GM21576 (cell line): ENCODE results near the gene TXNDC11.

Experiments
- ATAC-seq: cut with Tn5 transposase; IDR thresholded peaks from one replicate; pipeline ENCODE4 v1.9.1; 2021; ENCODE audit warnings: mild to moderate bottlenecking, moderate library complexity; ENCODE audit not compliant: unreplicated experiment

Gene TXNDC11

GRCh38 chr16:11675561-11676511 lies 66.8 kb downstream of the TXNDC11 start:
- no peak for ATAC-seq

GRCh38 chr16:11674818-11675560 lies 67.7 kb downstream of the TXNDC11 start:
- no peak for ATAC-seq

GRCh38 chr16:11674001-11674817 lies 68.4 kb downstream of the TXNDC11 start:
- no peak for ATAC-seq

GRCh38 chr16:11673091-11674000 lies 69.3 kb downstream of the TXNDC11 start:
- no peak for ATAC-seq

GRCh38 chr16:11672206-11673090 lies 70.2 kb downstream of the TXNDC11 start:
- ATAC-seq: no peak

GRCh38 chr16:11671676-11672075 lies 71.0 kb downstream of the TXNDC11 start:
- no peak for ATAC-seq

GRCh38 chr16:11671271-11671670 lies 71.4 kb downstream of the TXNDC11 start:
- no peak for ATAC-seq

- ATAC-seq: no peak
These were observed 72.2 kb downstream of the TXNDC11 start for GRCh38 chr16:11670171-11671131.

GRCh38 chr16:11669380-11670146 lies 73.1 kb downstream of the TXNDC11 start:
- ATAC-seq: no peak

- ATAC-seq: no peak
These were observed 73.9 kb downstream of the TXNDC11 start for GRCh38 chr16:11668623-11669379.

- ATAC-seq: peak; percentile 55
These were observed 74.6 kb downstream of the TXNDC11 start, which contains the start of gene SNN for GRCh38 chr16:11667824-11668622. Gene SNN (plus strand): TSS chr16:11668455. CDS start chr16:11676060, 7,605 bp downstream.

GRCh38 chr16:11667221-11667823 lies 75.3 kb downstream of the TXNDC11 start:
- ATAC-seq: no peak

GRCh38 chr16:11666103-11667055 lies 76.3 kb downstream of the TXNDC11 start:
- no peak for ATAC-seq

GRCh38 chr16:11665071-11665491 lies 77.6 kb downstream of the TXNDC11 start:
- ATAC-seq: no peak
